Jurkat, Clone E6-1 (cell line): ENCODE results near the gene MED28.
"Not testable (repeated sequence)": the region's sequence is repeated elsewhere in the genome, so short reads cannot be mapped to it uniquely, and the experiment has no call there.

Source experiments
- DNase-seq: peaks from one replicate; pipeline ENCODE4 v3.0.0-alpha.2; 2011; ENCODE audit warnings: low read depth, low spot score
- H3K4me3 ChIP-seq: 2 replicates; pipeline ENCODE4 v1.5.1; 2011; ENCODE audit warnings: mild to moderate bottlenecking, low read length, control low read depth, moderate library complexity

The MED28 gene

DNA sequence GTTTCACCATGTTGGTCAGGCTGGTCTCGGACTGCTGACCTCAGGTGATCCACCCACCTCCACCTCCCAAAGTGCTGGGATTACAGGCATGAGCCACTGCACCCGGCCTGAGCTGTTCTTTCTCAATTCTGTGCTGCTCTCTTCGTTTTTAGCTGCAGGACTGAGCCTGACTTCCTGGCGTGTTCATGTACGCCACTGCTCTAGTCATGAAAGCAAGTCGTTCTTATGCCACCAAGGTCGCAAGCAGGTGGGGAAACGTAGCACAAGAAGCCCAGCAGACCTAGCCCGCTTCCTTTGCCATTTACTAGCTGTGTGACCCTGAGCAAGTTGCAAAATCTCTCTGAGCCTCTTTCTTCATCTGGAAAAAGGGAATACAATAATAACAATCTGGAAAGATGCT lies 43.4 kb downstream of the MED28 start:
- H3K4me3 ChIP-seq, result no peak overlapping the region
- no peak for DNase-seq

DNA sequence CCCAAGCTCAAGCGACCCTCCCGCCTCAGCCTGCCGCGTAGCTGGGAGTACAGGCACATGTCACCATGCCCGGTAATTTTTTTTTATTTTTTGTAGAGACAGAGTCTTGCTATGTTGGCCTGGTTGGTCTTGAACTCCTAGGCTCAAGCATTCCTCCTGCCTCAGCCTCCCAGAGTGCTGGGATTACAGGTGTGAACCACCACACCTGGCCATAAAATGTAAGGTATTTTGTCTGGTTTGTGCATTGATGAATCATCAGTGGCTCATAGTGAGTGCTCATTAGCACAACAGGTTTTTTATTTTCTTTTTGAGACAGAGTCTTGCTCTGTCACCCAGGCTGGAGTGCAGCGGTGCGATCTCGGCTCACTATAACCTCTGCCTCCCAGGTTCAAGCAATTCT lies 44.8 kb downstream of the MED28 start:
- not testable (repeated sequence) for H3K4me3 ChIP-seq, DNase-seq

DNA sequence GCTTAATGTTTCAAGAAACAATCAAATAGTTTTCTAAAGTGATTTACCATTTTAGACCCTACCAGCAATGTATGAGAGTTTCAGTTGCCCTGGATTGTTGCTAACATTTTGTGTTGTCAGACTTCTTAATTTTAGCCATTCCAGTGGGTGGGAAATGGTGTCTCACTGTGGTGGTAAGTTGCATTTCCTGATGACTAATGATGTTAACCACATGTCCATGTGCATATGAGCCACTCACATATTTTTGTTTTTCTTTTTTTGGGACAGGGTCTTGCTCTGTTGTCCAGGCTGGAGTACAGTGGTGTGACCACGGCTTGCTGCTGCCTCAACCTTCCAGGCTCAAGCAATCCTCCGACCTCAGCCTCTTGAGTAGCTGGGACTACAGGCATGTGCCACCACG lies 48.3 kb downstream of the MED28 start:
- no peak overlapping the region for H3K4me3 ChIP-seq
- no peak for DNase-seq

DNA sequence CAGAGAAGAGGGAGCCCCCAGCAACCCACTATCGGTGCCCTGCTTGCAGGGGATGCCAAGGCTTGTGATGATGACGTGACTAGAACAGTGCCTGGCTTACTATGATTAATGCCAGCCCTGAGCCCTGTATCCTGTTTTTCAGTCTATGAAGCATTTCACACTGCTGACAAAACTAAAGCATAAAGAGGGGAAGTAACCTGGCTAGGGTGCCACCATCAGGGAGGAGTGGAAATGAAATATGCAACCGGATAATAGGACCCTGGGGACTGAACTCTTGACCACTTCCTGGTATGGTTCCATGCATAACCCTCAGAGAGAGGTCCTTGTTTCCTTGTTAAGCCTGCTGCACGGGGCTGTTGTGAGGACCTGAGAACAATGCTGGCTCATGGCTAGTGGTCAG lies 50.3 kb downstream of the MED28 start:
- DNase-seq, result no peak
- H3K4me3 ChIP-seq, result no peak overlapping the region

DNA sequence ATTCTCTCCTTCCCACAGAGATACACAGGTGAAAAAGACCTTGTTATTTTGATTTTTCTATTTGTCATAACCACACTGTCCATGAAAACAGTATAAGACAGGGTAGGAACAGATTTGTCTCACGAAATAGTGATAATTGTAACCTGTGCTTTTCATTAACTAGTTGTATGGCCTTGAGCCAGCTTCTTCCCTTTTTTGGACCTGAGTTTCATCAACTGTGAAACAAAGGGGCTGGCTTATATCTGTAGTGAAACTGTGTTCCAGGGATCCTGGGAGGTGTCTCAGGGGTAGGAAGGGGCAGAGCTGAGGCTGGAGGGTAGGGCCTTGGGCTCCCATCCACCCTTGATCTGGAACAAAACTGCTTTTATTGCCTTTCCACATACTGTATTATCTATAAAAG lies 50.9 kb downstream of the MED28 start:
- DNase-seq, result no peak
- H3K4me3 ChIP-seq, result no peak overlapping the region

DNA sequence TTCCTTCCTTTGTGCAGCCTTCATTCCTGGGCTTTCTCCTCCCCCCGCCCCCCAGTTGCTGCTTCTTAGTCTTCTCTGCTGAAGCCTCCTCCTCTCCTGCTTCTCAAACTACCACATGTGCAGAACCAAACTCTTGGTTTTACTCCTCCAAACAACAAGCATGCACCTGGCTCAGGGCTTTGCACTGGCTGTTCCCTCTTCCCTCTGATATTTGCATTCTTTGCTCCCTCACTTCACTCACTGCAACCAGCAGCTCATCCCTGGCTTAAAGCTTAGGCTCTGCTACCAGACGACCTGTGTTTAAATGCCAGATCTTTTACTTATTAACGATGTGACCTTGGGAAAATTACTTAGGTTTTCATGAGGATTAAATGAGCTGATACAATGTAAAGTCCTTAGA lies 51.4 kb downstream of the MED28 start:
- no peak for DNase-seq
- no peak overlapping the region for H3K4me3 ChIP-seq

DNA sequence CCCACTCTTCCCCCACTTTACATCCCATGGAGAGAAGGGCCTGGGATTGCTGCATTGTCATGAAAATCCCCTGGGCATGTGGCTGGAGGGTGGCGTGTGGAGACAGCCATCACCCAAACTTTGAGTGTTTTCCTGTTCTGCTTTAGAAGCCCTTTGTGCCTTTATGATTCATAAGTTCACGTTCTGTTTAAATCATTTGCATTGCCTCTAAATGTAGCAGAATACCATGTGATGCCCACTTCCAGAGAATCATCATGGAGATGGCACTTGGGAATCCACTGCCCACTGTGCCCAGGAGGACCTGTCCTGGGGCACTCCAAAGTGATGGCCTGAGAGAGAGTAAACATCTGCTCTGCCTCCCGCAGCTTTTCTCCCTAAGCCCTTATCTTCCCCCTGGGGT lies 52.8 kb downstream of the MED28 start:
- no peak overlapping the region for H3K4me3 ChIP-seq
- no peak for DNase-seq

DNA sequence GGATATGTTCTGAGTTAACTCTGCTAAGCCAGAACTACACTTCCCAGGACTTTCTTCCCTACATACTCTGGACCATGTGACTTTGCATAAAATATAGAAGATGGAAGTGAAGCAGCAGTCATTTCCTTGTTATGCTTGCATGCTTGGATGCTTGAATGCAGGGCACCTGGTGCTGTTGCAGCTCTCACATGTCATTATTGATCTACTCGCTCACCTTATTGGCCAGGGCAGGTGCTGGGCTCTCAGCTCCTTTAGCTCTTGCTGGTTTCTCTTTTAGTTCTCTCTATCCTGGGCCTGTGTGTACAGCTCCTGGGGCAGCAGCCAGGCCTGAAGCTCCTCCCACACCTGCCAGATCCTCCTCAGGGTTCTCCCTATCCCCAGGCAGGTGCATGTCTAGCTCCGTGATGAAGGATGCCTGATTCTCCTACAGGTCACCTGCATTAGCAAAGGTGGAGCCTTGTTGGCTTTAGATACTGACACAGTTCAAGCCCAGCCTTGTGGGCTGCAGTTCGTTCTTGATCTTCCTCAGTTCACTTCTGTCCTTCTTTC lies 53.3 kb downstream of the MED28 start:
- DNase-seq, result no peak
- H3K4me3 ChIP-seq, result no peak overlapping the region

DNA sequence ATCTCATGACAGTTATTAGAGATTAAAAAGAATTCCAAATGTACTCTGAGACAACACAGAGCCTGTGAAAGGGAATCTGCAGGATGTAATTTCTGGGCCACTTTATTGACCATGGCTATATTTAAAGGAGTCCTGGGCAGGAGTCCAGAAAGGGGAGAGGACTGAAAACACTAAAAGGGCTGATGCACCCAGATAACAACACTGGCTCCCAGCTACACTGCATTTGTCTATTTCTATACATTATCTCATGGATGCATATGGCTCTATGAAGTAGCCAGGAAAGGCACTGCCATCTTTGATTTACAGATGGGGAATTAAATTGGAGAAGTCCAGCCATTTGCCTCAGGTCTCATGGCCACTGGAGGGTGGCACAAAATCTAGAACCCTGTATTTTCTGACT lies 56.0 kb downstream of the MED28 start:
- H3K4me3 ChIP-seq, result no peak overlapping the region
- DNase-seq, result no peak

DNA sequence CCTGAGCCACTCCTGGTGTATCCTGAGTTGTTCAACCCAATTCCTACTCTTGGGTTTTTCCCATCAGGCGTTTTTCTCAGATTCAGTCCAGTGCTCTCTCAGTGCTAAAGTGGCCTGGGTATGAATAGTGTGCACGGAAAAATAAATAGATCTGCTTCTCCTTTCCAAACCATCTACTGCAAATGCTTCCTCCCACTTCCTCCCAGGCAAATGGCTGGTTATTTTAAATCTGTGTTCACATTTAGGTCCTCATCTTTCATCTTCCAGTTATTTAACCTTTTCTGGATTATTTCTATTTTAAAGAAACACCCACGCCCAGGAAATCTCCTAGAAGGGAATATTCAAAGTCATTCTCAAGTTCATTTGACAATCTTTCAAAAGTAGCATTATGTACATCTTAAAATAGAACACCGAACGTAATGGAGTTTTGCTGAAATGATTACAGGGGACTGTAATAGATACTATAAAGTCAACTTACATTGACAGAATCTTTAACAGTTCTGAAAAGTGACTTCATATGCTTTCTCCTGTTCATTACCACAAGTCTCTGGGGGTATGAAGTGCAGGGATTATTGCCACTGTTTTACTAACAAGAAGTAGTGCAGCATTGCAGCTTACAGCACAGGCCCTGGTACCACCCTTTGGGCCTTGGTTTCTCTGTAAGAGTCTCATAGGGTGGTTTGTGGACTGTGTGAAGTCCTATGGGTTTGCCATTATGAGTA lies 66.3 kb downstream of the MED28 start:
- DNase-seq, result no peak
- H3K4me3 ChIP-seq, result no peak overlapping the region

DNA sequence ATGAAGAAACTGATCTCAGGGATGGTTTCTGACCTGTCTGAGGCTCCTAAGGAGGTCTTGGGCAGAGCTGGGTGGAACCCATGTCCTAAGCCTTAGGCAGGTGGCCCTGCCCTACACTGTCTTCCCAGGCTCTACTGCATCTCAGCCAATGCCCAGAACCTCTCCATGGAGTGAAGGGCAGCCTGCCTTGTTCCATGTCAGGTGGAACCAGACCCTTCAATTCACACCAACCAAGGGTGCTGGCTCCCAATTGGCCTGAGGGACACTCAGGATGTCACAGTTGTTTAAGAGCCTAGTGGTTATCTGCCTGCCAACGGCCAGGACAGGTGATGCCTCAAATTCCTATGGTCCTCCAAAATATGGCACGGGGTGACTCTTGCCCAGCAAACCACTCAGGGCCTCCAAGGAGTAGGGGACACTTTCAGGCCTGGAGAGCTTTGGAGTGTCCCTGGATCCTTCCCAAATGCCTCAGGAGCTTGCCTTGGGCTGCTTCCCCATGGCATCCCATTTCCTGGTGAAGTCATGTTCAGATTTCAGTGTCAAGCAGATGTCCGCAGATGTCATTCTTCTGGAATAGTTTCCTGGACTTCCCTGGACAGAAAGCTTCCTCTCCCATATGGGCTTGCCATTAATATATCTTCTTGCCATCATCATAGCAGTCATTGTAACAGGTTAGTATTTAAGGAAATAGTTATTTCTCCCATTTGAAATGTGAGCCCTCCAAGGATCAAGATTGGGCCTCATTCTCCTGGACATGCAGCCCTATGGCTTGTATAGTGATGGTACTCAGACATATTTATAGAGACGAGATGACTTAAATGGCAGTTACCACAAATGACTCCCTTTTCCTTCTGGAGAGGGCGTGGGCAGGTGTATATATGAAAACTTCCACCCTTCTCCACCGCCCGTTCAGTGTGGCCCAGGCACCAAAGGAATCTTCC lies 67.1 kb downstream of the MED28 start:
- no peak overlapping the region for H3K4me3 ChIP-seq
- no peak for DNase-seq

DNA sequence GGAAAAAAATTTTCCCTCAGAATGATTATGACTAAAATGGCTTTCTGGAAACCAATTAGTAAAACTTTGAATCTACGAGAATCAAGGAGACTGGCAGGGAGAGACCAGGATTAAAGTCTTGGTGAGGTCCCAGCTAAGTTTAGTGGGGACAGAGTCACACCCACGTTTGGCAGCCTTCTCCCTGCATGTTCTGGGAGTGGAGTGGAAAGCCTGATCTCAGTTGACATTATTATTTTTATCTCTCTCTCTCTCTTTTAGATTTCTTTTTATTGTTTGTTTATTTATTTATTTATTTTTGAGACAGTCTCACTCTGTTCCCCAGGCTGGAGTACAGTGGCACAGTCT lies 67.8 kb downstream of the MED28 start:
- DNase-seq, result no peak
- H3K4me3 ChIP-seq, result no peak overlapping the region
